IgD-negative memory B cell (primary cell): ENCODE results near the gene GPD1L. TPM values are rescaled to one million over a fixed set of nuclear protein-coding genes. Genes with fewer than 3 reads are reported as not detected.
"Not testable (repeated sequence)": the region's sequence is repeated elsewhere in the genome, so short reads cannot be mapped to it uniquely, and the experiment has no call there.

Source experiments
- H3K27ac Mint-ChIP-seq, 3 donors: one replicate each; pipeline ENCODE4 v1.8.0; 2020 to 2022; ENCODE audit warnings: mild to moderate bottlenecking in 3 of 3, mixed read lengths in 3 of 3, moderate library complexity in 1 of 3
- H3K27me3 Mint-ChIP-seq: one replicate; pipeline ENCODE4 v1.8.0; 2021; ENCODE audit warnings: mixed read lengths
- H3K36me3 Mint-ChIP-seq: one replicate; pipeline ENCODE4 v1.8.0; 2020; ENCODE audit warnings: mild to moderate bottlenecking, mixed read lengths
- H3K4me1 Mint-ChIP-seq, 3 donors: one replicate each; pipeline ENCODE4 v1.8.0; 2020 to 2022; ENCODE audit warnings: mixed read lengths in 3 of 3, mild to moderate bottlenecking in 1 of 3
- H3K4me3 Mint-ChIP-seq, 4 donors: one replicate each; pipeline ENCODE4 v1.8.0; 2020 to 2022; ENCODE audit warnings: mild to moderate bottlenecking in 4 of 4, mixed read lengths in 4 of 4, moderate library complexity in 3 of 4
- H3K9me3 Mint-ChIP-seq, 3 donors: one replicate each; pipeline ENCODE4 v1.8.0; 2020 to 2021; ENCODE audit warnings: mixed read lengths in 3 of 3, mild to moderate bottlenecking in 1 of 3
- polyA plus RNA-seq: library from polyadenylated mRNA; unstranded; fragments of 300-500 nt; fragmentation: Illumina TruSeq; gene quantifications from one replicate; pipeline ENCODE4 v1.2.3, GENCODE V29; 2021

GPD1L gene
- polyA plus RNA-seq, 1 donor from 2014 or later: 6.0 TPM

DNA sequence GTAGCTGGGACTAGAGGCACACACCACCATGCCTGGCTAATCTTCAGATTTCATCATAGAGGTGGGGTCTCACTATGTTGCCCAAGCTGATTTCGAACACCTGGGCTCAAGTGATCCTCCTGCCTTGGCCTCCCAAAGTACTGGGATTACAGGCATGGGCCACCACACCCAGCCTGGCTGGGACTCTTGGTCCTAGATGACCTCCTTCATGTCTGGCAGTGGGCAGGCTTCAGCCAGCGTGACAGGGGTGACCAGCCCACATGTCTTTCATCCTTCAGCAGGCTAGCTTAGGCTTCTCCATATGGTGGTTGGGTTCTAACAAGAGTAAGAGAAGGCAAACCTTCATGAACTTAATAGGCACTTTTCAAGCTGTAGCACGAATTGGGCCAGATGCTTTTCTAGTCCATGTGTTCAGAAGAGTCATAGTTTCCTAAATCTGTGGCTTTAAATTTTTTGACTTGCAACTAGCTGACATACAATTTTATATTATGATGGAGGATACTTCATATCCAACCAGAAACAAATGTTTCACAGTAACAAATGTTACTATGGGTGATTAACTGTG is 7.6 kb downstream of the GPD1L start:
- Mint-ChIP-seq H3K9me3 (peaks cover 0 to 4% (median 3%) of the 10 kb centered on the region in 3 donors), H3K27me3 (no peaks in the 10 kb centered on the region), H3K4me1 (peaks cover 6 to 25% (median 16%) of the 10 kb centered on the region in 3 donors), H3K36me3 (peaks cover 7% of the 10 kb centered on the region), H3K4me3 (peak overlapping the region; percentile 64 to 91 (median 82)), H3K27ac (peak overlapping the region in 1 of 3 donors; percentile 87)

DNA sequence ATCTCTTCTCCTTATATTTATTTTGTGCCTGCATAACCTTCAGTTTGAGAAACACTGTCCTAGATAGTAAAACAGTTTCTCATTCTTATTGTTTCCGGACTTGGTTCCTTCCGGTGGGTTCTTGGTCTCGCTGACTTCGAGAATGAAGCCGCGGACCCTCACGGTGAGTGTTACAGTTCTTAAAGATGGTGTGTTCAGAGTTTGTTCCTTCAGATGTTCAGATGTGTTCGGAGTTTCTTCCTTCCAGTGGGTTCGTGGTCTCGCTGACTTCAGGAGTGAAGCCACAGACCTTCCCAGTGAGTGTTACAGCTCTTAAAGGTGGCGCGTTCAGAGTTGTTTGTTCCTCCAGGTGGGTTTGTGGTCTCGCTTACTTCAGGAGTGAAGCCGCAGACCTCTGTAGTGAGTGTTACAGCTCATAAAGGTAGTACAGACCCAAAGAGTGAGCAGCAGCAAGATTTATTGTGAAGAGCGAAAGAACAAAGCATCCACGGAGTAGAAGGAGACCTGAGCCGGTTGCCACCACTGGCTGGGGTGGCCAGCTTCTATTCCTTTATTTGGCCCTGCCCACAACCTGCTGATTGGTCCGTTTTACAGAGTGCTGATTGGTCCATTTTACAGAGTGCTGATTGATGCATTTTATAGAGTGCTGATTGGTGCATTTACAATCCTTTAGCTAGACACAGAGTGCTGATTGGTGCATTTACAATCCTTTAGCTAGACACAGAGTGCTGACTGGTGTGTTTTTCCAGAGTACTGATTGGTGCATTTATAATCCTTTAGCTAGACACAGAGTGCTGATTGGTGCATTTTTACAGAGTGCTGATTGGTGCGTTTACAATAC is 8.3 kb downstream of the GPD1L start:
- Mint-ChIP-seq H3K4me1 (peaks cover 8 to 25% (median 15%) of the 10 kb centered on the region in 3 donors), H3K27ac (peak overlapping the region; percentile 32 to 87 (median 42)), H3K4me3 (peak overlapping the region; percentile 64 to 91 (median 82))
- H3K9me3 Mint-ChIP-seq, H3K36me3 Mint-ChIP-seq, H3K27me3 Mint-ChIP-seq: not testable (repeated sequence)

DNA sequence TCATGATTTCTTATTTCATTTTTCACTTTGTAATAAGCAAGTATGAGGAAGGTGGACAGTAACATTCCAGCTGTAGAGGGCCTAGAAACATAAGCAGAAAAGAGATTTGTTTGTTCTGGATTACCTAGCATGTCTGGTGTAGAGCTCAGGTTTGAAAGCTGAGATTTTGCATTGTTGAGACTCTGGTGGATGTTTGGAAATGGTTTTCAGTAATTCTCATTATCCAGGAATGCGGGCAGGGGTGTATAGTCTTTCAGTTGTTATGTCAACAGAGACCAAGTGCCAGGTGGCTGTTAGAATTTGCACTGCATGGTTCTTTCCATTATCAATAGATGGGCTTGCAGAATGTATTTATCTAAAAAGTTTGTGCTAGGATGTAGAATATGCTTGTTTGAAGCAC is 10.9 kb downstream of the GPD1L start:
- H3K9me3 Mint-ChIP-seq: peaks cover 0 to 4% (median 3%) of the 10 kb centered on the region in 3 donors
- H3K4me1 Mint-ChIP-seq: peaks cover 8 to 21% (median 15%) of the 10 kb centered on the region in 3 donors
- H3K36me3 Mint-ChIP-seq: peaks cover 5% of the 10 kb centered on the region
- H3K27me3 Mint-ChIP-seq: no peaks in the 10 kb centered on the region
- H3K4me3 Mint-ChIP-seq: no peak overlapping the region
- peak overlapping the region in 1 of 3 donors; percentile 34 for H3K27ac Mint-ChIP-seq

DNA sequence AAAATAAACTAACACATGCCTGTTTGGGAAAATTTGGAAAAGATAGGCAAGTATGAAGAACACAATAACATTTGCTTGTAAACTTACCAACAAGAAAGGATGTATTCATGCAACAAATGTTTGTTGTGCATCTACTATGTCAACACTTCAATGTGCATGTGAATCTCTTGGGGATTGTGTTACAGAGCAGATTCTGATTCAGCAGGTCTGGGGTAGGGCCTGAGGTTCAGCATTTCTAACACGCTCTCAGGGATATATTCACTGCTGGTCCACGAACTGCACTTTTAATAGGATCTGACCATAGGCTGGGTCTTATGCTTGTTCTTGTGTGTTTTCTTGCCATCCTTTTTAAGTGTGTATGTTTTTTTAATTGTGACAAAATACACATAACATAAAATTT is 11.8 kb downstream of the GPD1L start:
- no peak overlapping the region for H3K27ac Mint-ChIP-seq
- no peak overlapping the region for H3K4me3 Mint-ChIP-seq
- H3K4me1 Mint-ChIP-seq: peaks cover 8 to 21% (median 15%) of the 10 kb centered on the region in 3 donors
- no peaks in the 10 kb centered on the region for H3K27me3 Mint-ChIP-seq
- peaks cover 5% of the 10 kb centered on the region for H3K36me3 Mint-ChIP-seq
- peaks cover 0 to 4% (median 3%) of the 10 kb centered on the region in 3 donors for H3K9me3 Mint-ChIP-seq

GRCh38 chr3:32120471-32120870 is 14.1 kb downstream of the GPD1L start:
- H3K27me3 Mint-ChIP-seq: no peaks in the 10 kb centered on the region
- peaks cover 2 to 14% (median 4%) of the 10 kb centered on the region in 3 donors for H3K4me1 Mint-ChIP-seq
- peaks cover 2% of the 10 kb centered on the region for H3K36me3 Mint-ChIP-seq
- H3K27ac Mint-ChIP-seq: no peak overlapping the region
- H3K9me3 Mint-ChIP-seq: no peaks in the 10 kb centered on the region
- no peak overlapping the region for H3K4me3 Mint-ChIP-seq

DNA sequence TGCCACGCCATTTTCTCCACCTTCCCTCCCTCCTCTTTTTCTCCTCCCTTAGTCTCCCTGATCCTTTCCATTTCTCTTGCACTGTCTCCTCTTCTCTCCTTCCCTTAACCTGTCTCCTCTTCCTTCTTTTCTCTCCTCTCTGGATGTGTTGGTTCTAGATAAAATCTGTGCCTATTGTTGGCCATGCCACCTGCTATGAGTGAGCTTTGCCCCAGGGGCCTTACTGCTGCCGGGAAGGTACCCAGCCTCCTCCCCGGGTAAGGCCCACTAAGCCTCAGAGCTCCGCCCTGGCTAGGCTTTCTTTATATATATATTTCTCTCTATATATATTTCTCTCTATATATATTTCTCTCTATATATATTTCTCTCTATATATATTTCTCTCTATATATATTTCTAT is 14.7 kb downstream of the GPD1L start:
- Mint-ChIP-seq H3K9me3 (no peaks in the 10 kb centered on the region), H3K4me3 (no peak overlapping the region), H3K36me3 (peaks cover 2% of the 10 kb centered on the region), H3K27me3 (no peaks in the 10 kb centered on the region), H3K27ac (peak overlapping the region in 1 of 3 donors; percentile 43), H3K4me1 (peaks cover 2 to 16% (median 4%) of the 10 kb centered on the region in 3 donors)

DNA sequence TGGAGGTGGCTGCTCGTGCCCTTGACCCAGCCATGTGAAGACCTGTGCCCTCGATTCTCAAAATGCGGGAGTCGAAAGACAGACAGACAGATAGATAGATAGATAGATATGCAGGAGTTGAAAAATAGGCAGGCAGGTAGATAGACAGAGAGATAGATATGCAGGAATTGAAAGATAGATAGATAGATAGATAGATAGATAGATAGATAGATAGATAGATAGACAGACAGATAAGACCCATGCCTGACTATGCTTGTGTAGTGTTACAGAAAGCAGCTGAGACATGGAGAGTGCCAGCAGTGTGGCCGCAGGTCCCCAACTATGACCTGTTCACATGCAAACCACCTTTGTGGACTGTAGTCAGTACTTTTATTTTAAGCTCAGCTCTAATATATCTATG is 17.2 kb downstream of the GPD1L start:
- H3K27me3 Mint-ChIP-seq: no peaks in the 10 kb centered on the region

DNA sequence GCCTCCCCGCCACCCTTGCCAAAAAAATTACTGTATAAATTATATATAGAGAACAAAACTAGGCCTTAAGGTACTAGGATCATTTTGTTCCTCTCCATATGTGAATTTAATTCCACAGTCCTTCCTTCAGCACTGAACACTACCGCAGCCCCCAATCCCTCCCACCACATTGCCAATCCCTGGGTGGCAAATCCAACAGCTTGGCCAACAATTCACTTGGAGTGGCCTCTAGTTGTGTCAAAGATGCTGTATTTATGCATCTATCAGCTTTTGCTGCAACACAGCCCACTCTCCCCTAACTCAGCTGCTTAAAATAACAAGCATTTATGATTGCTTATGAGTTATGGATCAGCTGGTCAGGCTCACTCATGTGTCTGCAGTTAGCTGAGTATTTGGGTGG is 18.6 kb downstream of the GPD1L start:
- H3K9me3 Mint-ChIP-seq: no peaks in the 10 kb centered on the region
- no peaks in the 10 kb centered on the region for H3K27me3 Mint-ChIP-seq
- peaks cover 0 to 7% (median 4%) of the 10 kb centered on the region in 3 donors for H3K4me1 Mint-ChIP-seq
- peaks cover 3% of the 10 kb centered on the region for H3K36me3 Mint-ChIP-seq
- H3K4me3 Mint-ChIP-seq: no peak overlapping the region
- H3K27ac Mint-ChIP-seq: no peak overlapping the region

More for the DNA sequence above, 17.2 kb downstream of the GPD1L start:
- peaks cover 3% of the 10 kb centered on the region for H3K36me3 Mint-ChIP-seq
- no peak overlapping the region for H3K4me3 Mint-ChIP-seq
- peaks cover 2 to 8% (median 7%) of the 10 kb centered on the region in 3 donors for H3K4me1 Mint-ChIP-seq
- H3K27ac Mint-ChIP-seq: no peak overlapping the region
- H3K9me3 Mint-ChIP-seq: no peaks in the 10 kb centered on the region

DNA sequence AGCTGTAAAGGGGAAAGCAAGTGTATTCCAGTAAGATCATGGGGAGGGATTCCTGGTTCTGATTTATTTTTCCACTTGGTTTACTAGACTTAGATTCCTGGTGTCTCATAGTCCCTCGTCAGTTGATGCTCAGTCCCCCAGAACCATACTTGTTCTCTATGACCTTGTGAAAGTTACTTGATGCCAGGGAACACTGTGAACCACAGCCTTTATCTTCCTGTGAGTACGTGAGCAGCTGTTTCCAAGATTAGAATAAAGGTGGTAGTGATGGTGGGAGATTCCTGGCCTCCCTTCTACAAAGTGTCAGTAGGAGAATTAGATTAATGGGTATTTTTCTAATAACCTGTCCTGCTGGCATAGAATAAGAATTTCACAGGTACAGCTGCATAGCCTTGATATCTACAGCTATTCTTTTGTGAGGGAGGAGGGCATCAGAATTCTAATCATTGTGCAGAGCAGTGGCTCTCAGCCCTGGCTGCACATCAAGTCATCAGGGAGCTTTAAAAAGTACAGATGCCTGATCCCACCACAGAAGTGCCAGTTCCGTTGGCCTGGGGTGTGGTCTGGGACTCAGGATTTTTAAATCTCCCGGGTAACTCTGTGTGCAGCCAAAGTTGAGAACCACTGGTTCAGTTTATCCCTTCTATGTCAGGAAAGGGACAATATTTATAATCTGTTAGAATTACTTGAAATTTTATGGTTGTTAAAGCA is 20.0 kb downstream of the GPD1L start:
- H3K4me1 Mint-ChIP-seq: peaks cover 0 to 4% (median 3%) of the 10 kb centered on the region in 3 donors

GRCh38 chr3:32127219-32127826 is 20.9 kb downstream of the GPD1L start:
- no peaks in the 10 kb centered on the region for H3K27me3 Mint-ChIP-seq
- peaks cover 0 to 4% (median 3%) of the 10 kb centered on the region in 3 donors for H3K4me1 Mint-ChIP-seq
- H3K9me3 Mint-ChIP-seq: no peaks in the 10 kb centered on the region
- peaks cover 3% of the 10 kb centered on the region for H3K36me3 Mint-ChIP-seq
- H3K27ac Mint-ChIP-seq: no peak overlapping the region
- no peak overlapping the region for H3K4me3 Mint-ChIP-seq

More for the DNA sequence above, 20.0 kb downstream of the GPD1L start:
- Mint-ChIP-seq H3K4me3 (no peak overlapping the region), H3K9me3 (no peaks in the 10 kb centered on the region), H3K27me3 (no peaks in the 10 kb centered on the region), H3K27ac (no peak overlapping the region), H3K36me3 (peaks cover 3% of the 10 kb centered on the region)

GRCh38 chr3:32128936-32129335 is 22.5 kb downstream of the GPD1L start:
- peaks cover 0 to 4% (median 3%) of the 10 kb centered on the region in 3 donors for H3K4me1 Mint-ChIP-seq
- H3K36me3 Mint-ChIP-seq: peaks cover 3% of the 10 kb centered on the region
- no peaks in the 10 kb centered on the region for H3K27me3 Mint-ChIP-seq
- H3K4me3 Mint-ChIP-seq: no peak overlapping the region
- peak overlapping the region in 1 of 3 donors; percentile 50 for H3K27ac Mint-ChIP-seq
- H3K9me3 Mint-ChIP-seq: no peaks in the 10 kb centered on the region

- Mint-ChIP-seq H3K36me3 (peaks cover 6% of the 10 kb centered on the region), H3K4me1 (peaks cover 0 to 4% (median 3%) of the 10 kb centered on the region in 3 donors), H3K9me3 (no peaks in the 10 kb centered on the region), H3K4me3 (no peak overlapping the region), H3K27me3 (no peaks in the 10 kb centered on the region), H3K27ac (no peak overlapping the region)
These were observed 23.4 kb downstream of the GPD1L start for GRCh38 chr3:32129832-32130231.

GRCh38 chr3:32132121-32132520 is 25.7 kb downstream of the GPD1L start:
- Mint-ChIP-seq H3K36me3 (peaks cover 9% of the 10 kb centered on the region), H3K4me1 (peaks cover 0 to 4% (median 0%) of the 10 kb centered on the region in 3 donors), H3K4me3 (no peak overlapping the region), H3K9me3 (no peaks in the 10 kb centered on the region), H3K27me3 (no peaks in the 10 kb centered on the region), H3K27ac (no peak overlapping the region)

- Mint-ChIP-seq H3K4me1 (peaks cover 0 to 9% (median 2%) of the 10 kb centered on the region in 3 donors), H3K27ac (no peak overlapping the region), H3K36me3 (peaks cover 9% of the 10 kb centered on the region), H3K9me3 (no peaks in the 10 kb centered on the region), H3K4me3 (no peak overlapping the region), H3K27me3 (no peaks in the 10 kb centered on the region)
These were observed 26.3 kb downstream of the GPD1L start for GRCh38 chr3:32132706-32133105.

GRCh38 chr3:32136703-32137102 is 30.3 kb downstream of the GPD1L start:
- no peaks in the 10 kb centered on the region for H3K27me3 Mint-ChIP-seq
- no peaks in the 10 kb centered on the region for H3K9me3 Mint-ChIP-seq
- peaks cover 6% of the 10 kb centered on the region for H3K36me3 Mint-ChIP-seq
- peaks cover 14 to 16% (median 15%) of the 10 kb centered on the region in 3 donors for H3K4me1 Mint-ChIP-seq
- no peak overlapping the region for H3K27ac Mint-ChIP-seq
- H3K4me3 Mint-ChIP-seq: no peak overlapping the region
